Psoas muscle (tissue), 8 donors: ENCODE results near the gene GABRA6. TPM values are rescaled to one million over a fixed set of nuclear protein-coding genes. Genes with fewer than 3 reads are reported as not detected.

Experiments
- ATAC-seq, 4 donors: fragments of 200-7000 bp; cut with Tn5 transposase; one replicate each; pipeline ENCODE4 v1.9.1; 2020; ENCODE audit warnings: moderate library complexity in 3 of 4, mild to moderate bottlenecking in 2 of 4
- DNase-seq, 2 donors: peaks; one replicate each; pipeline ENCODE4 v3.0.0-alpha.2; 2020
- H3K27ac ChIP-seq: fragments of 200-600 bp; one replicate; pipeline ENCODE4 v1.8.0; 2022
- H3K27me3 ChIP-seq, 3 donors: fragments of 200-600 bp in 1 of 3; one replicate each; pipeline versions ENCODE4 v1.6.1 to v1.8.0; 2013 to 2022; ENCODE audit warnings: low read length in 2 of 3, mild to moderate bottlenecking in 2 of 3, moderate library complexity in 1 of 3; ENCODE audit not compliant: insufficient read depth in 3 of 3
- H3K36me3 ChIP-seq, 2 donors: fragments of 200-600 bp in 1 of 2; one replicate each; pipeline versions ENCODE4 v1.6.1 to v1.8.0; 2013 to 2022; ENCODE audit warnings: low read depth in 1 of 2, mild to moderate bottlenecking in 1 of 2, moderate library complexity in 1 of 2; ENCODE audit not compliant: insufficient read depth in 1 of 2
- H3K4me1 ChIP-seq: fragments of 200-600 bp; one replicate; pipeline ENCODE4 v1.8.0; 2022
- H3K4me3 ChIP-seq: fragments of 200-600 bp; one replicate; pipeline ENCODE4 v1.8.0; 2022; ENCODE audit warnings: mild to moderate bottlenecking
- H3K9me3 ChIP-seq: fragments of 200-600 bp; one replicate; pipeline ENCODE4 v1.8.0; 2022
- WGBS, 3 donors: extraction: QIAGEN DNeasy Blood & Tissue Kit; methylation state at CpG; one replicate each; pipeline versions ENCODE4 v1.1.6 to v1.1.7; 2013; 5-methylcytosine and 5-hydroxymethylcytosine counted together
- intact Hi-C, 2 donors: fragments of 100-400 bp; cut with DNase I; formaldehyde crosslinking; loops; one replicate each; pipeline versions ENCODE4 v1.11.0 to v1.14.2; 2022
- polyA plus RNA-seq, 3 donors: library from polyadenylated mRNA; stranded (reverse); fragments of 200-250 nt; gene quantifications; one replicate each; pipeline ENCODE4 v1.2.3, GENCODE V29; 2013
- total RNA-seq, 4 donors: library from RNA; stranded (reverse); fragmentation: NEBNext Ultra II Directional in 2 of 4; extraction: Animal tissue kit (Norgen Biotek cat#: 25700) in 2 of 4; gene quantifications; one replicate each; pipeline versions ENCODE4 v1.2.1 to v1.2.4, GENCODE V29; 2021 to 2023
- TF ChIP-seq, protein P1 (sequence below): fragments of 200-600 bp; IDR thresholded peaks from one replicate; pipeline ENCODE4 v1.8.0; 2022; ENCODE audit warnings: antibody characterized with exemption
- donor health status: healthy with polysubstance abuse.
- donor health status: DM: no; HTN: no; CAD: no; lungs with moderate emphysema.
- donor health status: Bipolar disorder and iron deficiency.
- donor health status: healthy.
- donor health status: DM: yes; HTN: yes; CAD: no.
- donor health status: DM: no; HTN: no; CAD: no.
- donor health status: DM: no; HTN: no; CAD: no.
- donor health status: DM: yes; HTN: yes; CAD: no.

The GABRA6 gene
- total and polyA plus RNA-seq, 7 donors, result not detected

- no peak overlapping the region for H3K4me3 ChIP-seq
Observed at GRCh38 chr5:161687316-161687715, 1.8 kb downstream of the GABRA6 start.

DNA sequence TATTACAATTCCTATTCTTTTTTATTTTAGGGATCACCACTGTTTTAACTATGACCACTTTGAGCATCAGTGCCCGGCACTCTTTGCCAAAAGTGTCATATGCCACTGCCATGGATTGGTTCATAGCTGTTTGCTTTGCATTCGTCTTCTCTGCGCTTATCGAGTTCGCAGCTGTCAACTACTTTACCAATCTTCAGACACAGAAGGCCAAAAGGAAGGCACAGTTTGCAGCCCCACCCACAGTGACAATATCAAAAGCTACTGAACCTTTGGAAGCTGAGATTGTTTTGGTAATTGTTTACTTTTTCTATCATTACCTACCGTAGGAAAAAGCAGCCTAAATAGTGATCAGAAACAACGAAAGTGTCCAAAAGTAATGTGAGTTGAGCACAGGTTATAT, 6.4 kb downstream of the GABRA6 start:
- Histone ChIP-seq H3K4me1 (no peaks in the 10 kb centered on the region), H3K27ac (no peak overlapping the region), H3K36me3 (no peaks in the 10 kb centered on the region), H3K27me3 (no peaks in the 10 kb centered on the region), H3K9me3 (no peaks in the 10 kb centered on the region), H3K4me3 (no peak overlapping the region)
- intact Hi-C loops, result no loop called here
- no peak for ATAC-seq
- TF ChIP-seq, protein P1, sequence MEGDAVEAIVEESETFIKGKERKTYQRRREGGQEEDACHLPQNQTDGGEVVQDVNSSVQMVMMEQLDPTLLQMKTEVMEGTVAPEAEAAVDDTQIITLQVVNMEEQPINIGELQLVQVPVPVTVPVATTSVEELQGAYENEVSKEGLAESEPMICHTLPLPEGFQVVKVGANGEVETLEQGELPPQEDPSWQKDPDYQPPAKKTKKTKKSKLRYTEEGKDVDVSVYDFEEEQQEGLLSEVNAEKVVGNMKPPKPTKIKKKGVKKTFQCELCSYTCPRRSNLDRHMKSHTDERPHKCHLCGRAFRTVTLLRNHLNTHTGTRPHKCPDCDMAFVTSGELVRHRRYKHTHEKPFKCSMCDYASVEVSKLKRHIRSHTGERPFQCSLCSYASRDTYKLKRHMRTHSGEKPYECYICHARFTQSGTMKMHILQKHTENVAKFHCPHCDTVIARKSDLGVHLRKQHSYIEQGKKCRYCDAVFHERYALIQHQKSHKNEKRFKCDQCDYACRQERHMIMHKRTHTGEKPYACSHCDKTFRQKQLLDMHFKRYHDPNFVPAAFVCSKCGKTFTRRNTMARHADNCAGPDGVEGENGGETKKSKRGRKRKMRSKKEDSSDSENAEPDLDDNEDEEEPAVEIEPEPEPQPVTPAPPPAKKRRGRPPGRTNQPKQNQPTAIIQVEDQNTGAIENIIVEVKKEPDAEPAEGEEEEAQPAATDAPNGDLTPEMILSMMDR, result no peak
- DNase-seq, result no peak
- WGBS, 3 donors, result 61 to 74% (median 65%) methylated on average over 7 of the region's 7 CpGs

More at GRCh38 chr5:161687316-161687715, 1.8 kb downstream of the GABRA6 start:
- no peak for DNase-seq
- Histone ChIP-seq H3K27ac (no peak overlapping the region), H3K4me1 (no peaks in the 10 kb centered on the region), H3K27me3 (no peaks in the 10 kb centered on the region), H3K9me3 (no peaks in the 10 kb centered on the region), H3K36me3 (no peaks in the 10 kb centered on the region)
- no peak for ATAC-seq
- intact Hi-C loops, result no loop called here
- WGBS, 3 donors, result 83 to 90% (median 85%) methylated on average over 2 of the region's 2 CpGs
- TF ChIP-seq, protein P1, result no peak

DNA sequence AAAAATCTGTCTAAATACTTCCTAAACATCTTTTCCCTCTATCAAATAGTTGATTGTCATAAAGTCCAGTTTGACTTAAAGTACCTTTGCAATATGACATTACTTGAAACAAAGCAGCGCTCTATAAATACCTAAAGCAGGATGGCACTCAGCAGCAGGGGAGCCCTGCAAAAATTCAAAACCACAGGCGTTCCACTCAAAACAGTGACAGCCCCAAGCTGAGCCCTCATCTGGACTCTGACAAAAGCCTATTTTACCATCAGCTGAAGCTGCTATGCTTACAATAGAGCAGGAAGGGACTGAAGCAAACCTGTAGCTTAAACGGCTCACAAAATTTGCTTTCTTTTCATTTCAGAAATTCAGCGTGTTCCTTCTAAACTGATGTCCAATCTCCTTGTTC, 11.5 kb downstream of the GABRA6 start:
- H3K27ac ChIP-seq, result no peak overlapping the region
- no peaks in the 10 kb centered on the region for H3K36me3 ChIP-seq
- intact Hi-C loops, result no loop called here
- no peaks in the 10 kb centered on the region for H3K9me3 ChIP-seq
- WGBS, 3 donors, result 74 to 75% (median 75%) methylated on average over 4 of the region's 4 CpGs
- TF ChIP-seq, protein P1, result no peak
- H3K4me1 ChIP-seq, result no peaks in the 10 kb centered on the region
- H3K4me3 ChIP-seq, result no peak overlapping the region
- no peaks in the 10 kb centered on the region for H3K27me3 ChIP-seq
- DNase-seq, result no peak
- ATAC-seq, result no peak

DNA sequence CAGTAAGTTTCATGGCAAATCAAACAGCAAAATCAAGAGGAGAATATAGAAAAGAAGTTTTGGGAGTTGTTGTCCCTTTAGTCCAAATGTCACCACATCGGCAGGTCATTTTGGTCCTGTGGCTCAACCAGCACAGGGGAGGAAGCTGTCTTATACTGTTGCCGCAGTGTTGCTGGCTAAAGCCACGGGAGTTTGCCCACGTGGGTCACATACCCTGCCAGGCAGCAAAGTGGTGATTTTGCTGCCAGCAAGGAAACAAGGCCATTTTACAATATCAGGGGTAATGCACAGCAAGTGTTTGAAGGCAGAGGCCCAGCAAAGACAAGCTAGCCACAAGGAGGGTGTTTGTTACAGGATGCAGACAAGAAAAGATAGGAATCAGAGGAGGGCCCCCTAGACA, 14.5 kb downstream of the GABRA6 start:
- TF ChIP-seq, protein P1, result no peak
- Histone ChIP-seq H3K27me3 (no peaks in the 10 kb centered on the region), H3K36me3 (no peaks in the 10 kb centered on the region), H3K9me3 (no peaks in the 10 kb centered on the region), H3K27ac (no peak overlapping the region), H3K4me3 (no peak overlapping the region), H3K4me1 (no peaks in the 10 kb centered on the region)
- intact Hi-C loops, result no loop called here
- no peak for ATAC-seq
- DNase-seq, result no peak
- WGBS, 3 donors, result 54 to 80% (median 79%) methylated on average over 4 of the region's 4 CpGs

GRCh38 chr5:161703528-161703927, 18.0 kb downstream of the GABRA6 start:
- no peak overlapping the region for H3K4me3 ChIP-seq
- no peak for DNase-seq
- intact Hi-C loops, result no loop called here
- no peaks in the 10 kb centered on the region for H3K27me3 ChIP-seq
- ATAC-seq, result no peak
- no peaks in the 10 kb centered on the region for H3K9me3 ChIP-seq
- H3K36me3 ChIP-seq, result no peaks in the 10 kb centered on the region
- 70 to 80% (median 74%) methylated on average over 2 of the region's 2 CpGs for WGBS, 3 donors
- TF ChIP-seq, protein P1, result no peak
- H3K4me1 ChIP-seq, result no peaks in the 10 kb centered on the region
- no peak overlapping the region for H3K27ac ChIP-seq
